Measurements from ENCODE around the gene GLI2. TPM values are rescaled to one million over a fixed set of nuclear protein-coding genes. Genes with fewer than 3 reads are reported as not detected.

Gene GLI2
- 16.9 to 27.3 TPM (median 22.9 TPM) in 5 replicates for total RNA-seq (2022; extraction: Qiagen RNA extraction; ENCODE audit: low read depth)

GRCh38 chr2:120735746-120736170 lies at the start of gene GLI2:
Gene GLI2, plus strand, starts transcription at chr2:120735868. Its CDS starts 61,453 bp downstream, at chr2:120797321.

All from A549 treated with GW870086 at 1 μM for 4 hours (cell line).